ENCODE results near the gene APC.

The APC gene

GRCh38 chr5:112776301-112776856, 38.7 kb downstream of the APC start:
- in situ Hi-C loops (cut with MboI; ENCODE audit: low sequenced_read_pairs): no loop called here

GRCh38 chr5:112779531-112779930, 41.8 kb downstream of the APC start:
- in situ Hi-C loops (cut with MboI; ENCODE audit: low sequenced_read_pairs): no loop called here

- in situ Hi-C loops (cut with MboI; ENCODE audit: low sequenced_read_pairs): no loop called here
These were observed 47.0 kb downstream of the APC start for GRCh38 chr5:112784726-112785125.

GRCh38 chr5:112787261-112787660, 49.6 kb downstream of the APC start:
- in situ Hi-C loops (cut with MboI; ENCODE audit: low sequenced_read_pairs): no loop called here

- in situ Hi-C loops (cut with MboI; ENCODE audit: low sequenced_read_pairs): no loop called here
These were observed 50.2 kb downstream of the APC start for GRCh38 chr5:112787896-112788295.

GRCh38 chr5:112793201-112793600, 55.5 kb downstream of the APC start:
- in situ Hi-C loops (cut with MboI; ENCODE audit: low sequenced_read_pairs): no loop called here

GRCh38 chr5:112794410-112794809, 56.7 kb downstream of the APC start:
- in situ Hi-C loops (cut with MboI; ENCODE audit: low sequenced_read_pairs): no loop called here

- in situ Hi-C loops (cut with MboI; ENCODE audit: low sequenced_read_pairs): no loop called here
These were observed 57.7 kb downstream of the APC start for GRCh38 chr5:112795342-112795741.

GRCh38 chr5:112795944-112796678, 58.4 kb downstream of the APC start:
- in situ Hi-C loops (cut with MboI; ENCODE audit: low sequenced_read_pairs): no loop called here

GRCh38 chr5:112799661-112800060, 62.0 kb downstream of the APC start:
- in situ Hi-C loops (cut with MboI; ENCODE audit: low sequenced_read_pairs): no loop called here

GRCh38 chr5:112800891-112801290, 63.2 kb downstream of the APC start:
- in situ Hi-C loops (cut with MboI; ENCODE audit: low sequenced_read_pairs): no loop called here

GRCh38 chr5:112811023-112811422, 73.3 kb downstream of the APC start:
- in situ Hi-C loops (cut with MboI; ENCODE audit: low sequenced_read_pairs): no loop called here

GRCh38 chr5:112812549-112812948, 74.9 kb downstream of the APC start:
- in situ Hi-C loops (cut with MboI; ENCODE audit: low sequenced_read_pairs): no loop called here

- in situ Hi-C loops (cut with MboI; ENCODE audit: low sequenced_read_pairs): no loop called here
These were observed 82.6 kb downstream of the APC start for GRCh38 chr5:112820246-112820645.

- in situ Hi-C loops (cut with MboI; ENCODE audit: low sequenced_read_pairs): no loop called here
These were observed 84.8 kb downstream of the APC start for GRCh38 chr5:112822456-112822855.

GRCh38 chr5:112823181-112823580, 85.5 kb downstream of the APC start:
- in situ Hi-C loops (cut with MboI; ENCODE audit: low sequenced_read_pairs): no loop called here

GRCh38 chr5:112823656-112824055, 86.0 kb downstream of the APC start:
- in situ Hi-C loops (cut with MboI; ENCODE audit: low sequenced_read_pairs): no loop called here

GRCh38 chr5:112824197-112824596, 86.5 kb downstream of the APC start:
- in situ Hi-C loops (cut with MboI; ENCODE audit: low sequenced_read_pairs): no loop called here

- in situ Hi-C loops (cut with MboI; ENCODE audit: low sequenced_read_pairs): no loop called here
These were observed 92.7 kb downstream of the APC start for GRCh38 chr5:112830378-112830777.

GRCh38 chr5:112833971-112834370, 96.3 kb downstream of the APC start:
- in situ Hi-C loops (cut with MboI; ENCODE audit: low sequenced_read_pairs): no loop called here

GRCh38 chr5:112844489-112844888, 106.8 kb downstream of the APC start:
- in situ Hi-C loops (cut with MboI; ENCODE audit: low sequenced_read_pairs): no loop called here

- in situ Hi-C loops (cut with MboI; ENCODE audit: low sequenced_read_pairs): no loop called here
These were observed 108.9 kb downstream of the APC start for GRCh38 chr5:112846556-112846955.

GRCh38 chr5:112847306-112847705, 109.6 kb downstream of the APC start:
- in situ Hi-C loops (cut with MboI; ENCODE audit: low sequenced_read_pairs): no loop called here
